Progenitor cell of endocrine pancreas (in vitro differentiated cells): ENCODE measurements around the gene EFHD2. TPM values are rescaled to one million over a fixed set of nuclear protein-coding genes. Genes with fewer than 3 reads are reported as not detected.
A peak's percentile ranks its signal among the peaks of the same experiment; 100 is the strongest.
"Not testable (repeated sequence)": the region's sequence is repeated elsewhere in the genome, so short reads cannot be mapped to it uniquely, and the experiment has no call there.

Experiments
- DNase-seq: peaks from one replicate; pipeline ENCODE4 v3.0.0; 2021; ENCODE audit warnings: low spot score; ENCODE audit not compliant: unreplicated experiment
- H3K27ac Mint-ChIP-seq: 2 replicates; pipeline ENCODE4 v1.8.0; 2021; ENCODE audit warnings: mild to moderate bottlenecking, moderate library complexity, mixed read lengths
- H3K27me3 Mint-ChIP-seq: 2 replicates; pipeline ENCODE4 v1.8.0; 2021; ENCODE audit warnings: mixed read lengths
- H3K36me3 Mint-ChIP-seq: 2 replicates; pipeline ENCODE4 v1.8.0; 2022; ENCODE audit warnings: mixed read lengths; ENCODE audit not compliant: insufficient read depth
- H3K4me1 Mint-ChIP-seq: 2 replicates; pipeline ENCODE4 v1.8.0; 2021; ENCODE audit warnings: low read depth, mixed read lengths
- H3K4me3 Mint-ChIP-seq: 2 replicates; pipeline ENCODE4 v1.8.0; 2021; ENCODE audit warnings: low read depth, mild to moderate bottlenecking, moderate library complexity, mixed read lengths
- H3K9me3 Mint-ChIP-seq: 2 replicates; pipeline ENCODE4 v1.8.0; 2021; ENCODE audit warnings: low read depth, mixed read lengths
- CTCF ChIP-seq: fragments of 200-600 bp; sonication (generic); IDR thresholded peaks from one replicate; pipeline ENCODE4 v1.5.0; 2021; ENCODE audit warnings: antibody characterized with exemption, mild to moderate bottlenecking; ENCODE audit not compliant: unreplicated experiment
- total RNA-seq: library from RNA; stranded (reverse); gene quantifications from 2 replicates; pipeline ENCODE4 v1.2.1, GENCODE V29; 2021

EFHD2 gene
- total RNA-seq, 1 donor from 2014 or later = 19.4 TPM

GRCh38 chr1:15459771-15460707, 50.4 kb downstream of the EFHD2 start:
- Mint-ChIP-seq H3K36me3 (peaks cover 1% of the 10 kb centered on the region), H3K9me3 (peaks cover 4% of the 10 kb centered on the region), H3K4me1 (peaks cover 21% of the 10 kb centered on the region), H3K27ac (no peak overlapping the region), H3K27me3 (no peaks in the 10 kb centered on the region), H3K4me3 (no peak overlapping the region)
- TF ChIP-seq CTCF = no peak
- DNase-seq = no peak

- no peak overlapping the region for H3K27ac Mint-ChIP-seq
- H3K4me3 Mint-ChIP-seq = no peak overlapping the region
- peaks cover 21% of the 10 kb centered on the region for H3K4me1 Mint-ChIP-seq
- H3K36me3 Mint-ChIP-seq = peaks cover 1% of the 10 kb centered on the region
- H3K9me3 Mint-ChIP-seq = peaks cover 4% of the 10 kb centered on the region
- no peak for DNase-seq
- no peaks in the 10 kb centered on the region for H3K27me3 Mint-ChIP-seq
- TF ChIP-seq CTCF = no peak
These were observed 51.0 kb downstream of the EFHD2 start for GRCh38 chr1:15460708-15461095.

- not testable (repeated sequence) for H3K4me3 Mint-ChIP-seq, DNase-seq, H3K36me3 Mint-ChIP-seq, H3K27ac Mint-ChIP-seq, H3K27me3 Mint-ChIP-seq, H3K9me3 Mint-ChIP-seq
- peaks cover 11% of the 10 kb centered on the region for H3K4me1 Mint-ChIP-seq
These were observed 53.5 kb downstream of the EFHD2 start for GRCh38 chr1:15463064-15463800.

GRCh38 chr1:15463926-15464322, 54.2 kb downstream of the EFHD2 start:
- not testable (repeated sequence) for H3K27ac Mint-ChIP-seq, DNase-seq, H3K4me1 Mint-ChIP-seq, H3K4me3 Mint-ChIP-seq, H3K36me3 Mint-ChIP-seq, H3K9me3 Mint-ChIP-seq, H3K27me3 Mint-ChIP-seq

- no peak overlapping the region for H3K4me3 Mint-ChIP-seq
- no peak for DNase-seq
- no peaks in the 10 kb centered on the region for H3K9me3 Mint-ChIP-seq
- no peak for TF ChIP-seq CTCF
- H3K27me3 Mint-ChIP-seq = no peaks in the 10 kb centered on the region
- H3K27ac Mint-ChIP-seq = peak overlapping the region; percentile 59
- H3K4me1 Mint-ChIP-seq = peaks cover 6% of the 10 kb centered on the region
- no peaks in the 10 kb centered on the region for H3K36me3 Mint-ChIP-seq
These were observed 56.0 kb downstream of the EFHD2 start for GRCh38 chr1:15465674-15466073.

GRCh38 chr1:15466955-15467625, 57.4 kb downstream of the EFHD2 start:
- H3K36me3 Mint-ChIP-seq, H3K9me3 Mint-ChIP-seq, H3K4me3 Mint-ChIP-seq, H3K27me3 Mint-ChIP-seq, H3K4me1 Mint-ChIP-seq, H3K27ac Mint-ChIP-seq, DNase-seq: not testable (repeated sequence)
